Measurements from ENCODE around the gene CEPT1.
"Not testable (repeated sequence)": the region's sequence is repeated elsewhere in the genome, so short reads cannot be mapped to it uniquely, and the experiment has no call there.

Gene CEPT1

GRCh38 chr1:111139956-111140679, at the start of gene CEPT1, which contains the start of gene DRAM2:
Gene CEPT1, plus strand, starts transcription at chr1:111140223. Its CDS starts 7,492 bp downstream, at chr1:111147715.
Gene DRAM2, minus strand, starts transcription at chr1:111140093. Its CDS starts 8,539 bp downstream, at chr1:111131554.
- DNase-seq, result peak; percentile 95

- not testable (repeated sequence) for DNase-seq
Observed at GRCh38 chr1:111095421-111095820, 44.6 kb upstream of the CEPT1 start.

GRCh38 chr1:111097356-111098099, 42.5 kb upstream of the CEPT1 start:
- no peak for DNase-seq

- DNase-seq, result no peak
Observed at GRCh38 chr1:111099289-111099688, 40.7 kb upstream of the CEPT1 start.

GRCh38 chr1:111101854-111102642, 38.0 kb upstream of the CEPT1 start:
- no peak for DNase-seq

GRCh38 chr1:111104981-111105380, 35.0 kb upstream of the CEPT1 start:
- no peak for DNase-seq

GRCh38 chr1:111110197-111110899, 29.7 kb upstream of the CEPT1 start:
- no peak for DNase-seq

GRCh38 chr1:111116496-111116895, 23.5 kb upstream of the CEPT1 start:
- DNase-seq, result no peak

- DNase-seq, result no peak
Observed at GRCh38 chr1:111126354-111126753, 13.7 kb upstream of the CEPT1 start.

- DNase-seq, result peak; percentile 7
Observed at GRCh38 chr1:111127923-111128643, 11.9 kb upstream of the CEPT1 start.

- DNase-seq, result no peak
Observed at GRCh38 chr1:111129376-111129775, 10.6 kb upstream of the CEPT1 start.

GRCh38 chr1:111131693-111132092, 8.3 kb upstream of the CEPT1 start:
- no peak for DNase-seq

- DNase-seq, result no peak
Observed at GRCh38 chr1:111133866-111134265, 6.2 kb upstream of the CEPT1 start.

GRCh38 chr1:111139324-111139955, 583 bp upstream of the CEPT1 start:
- no peak for DNase-seq

- DNase-seq, result no peak
Observed at GRCh38 chr1:111140680-111140967, 601 bp downstream of the CEPT1 start.

GRCh38 chr1:111141245-111142220, 1.5 kb downstream of the CEPT1 start:
- DNase-seq, result no peak

GRCh38 chr1:111142356-111142975, 2.4 kb downstream of the CEPT1 start:
- DNase-seq, result no peak

- DNase-seq, result no peak
Observed at GRCh38 chr1:111145542-111145941, 5.5 kb downstream of the CEPT1 start.

GRCh38 chr1:111145963-111146768, 6.1 kb downstream of the CEPT1 start:
- no peak for DNase-seq

Measured in CD4-positive, alpha-beta T cell treated with Interleukin-17A for 1 hour (primary cell).